Gastrocnemius medialis (tissue), 4 donors: Measurements from ENCODE around the gene FIGNL1.

ENCODE experiments used
- CTCF ChIP-seq, 5 experiments: fragments of 450-650 bp in 3 of 5; fragments of 200-600 bp in 2 of 5; sonication (generic) in 2 of 5; IDR thresholded peaks in 4 of 5; conservative IDR thresholded peaks in 1 of 5; 1 replicate in 4 of 5; 2 replicates in 1 of 5; pipeline ENCODE4 v1.5.1; 2016 to 2019; ENCODE audit warnings: antibody characterized with exemption in 5 of 5, mild to moderate bottlenecking in 3 of 5, moderate library complexity in 3 of 5
- POLR2A ChIP-seq, 2 donors: fragments of 450-650 bp; IDR thresholded peaks; one replicate each; pipeline ENCODE4 v1.6.1; 2017; ENCODE audit warnings: antibody characterized with exemption in 2 of 2, mild to moderate bottlenecking in 2 of 2, moderate library complexity in 2 of 2

- TF ChIP-seq CTCF (IDR thresholded peaks at IDR 0.05 in 4 of 5, conservative IDR thresholded peaks at IDR 0.05 in 1 of 5) (no peak), POLR2A (IDR thresholded peaks at IDR 0.05) (no peak)
Measured at GRCh38 chr7:50412973-50413372, 37.2 kb downstream of the FIGNL1 start.
